Measurements from ENCODE around the gene PKHD1. TPM values are rescaled to one million over a fixed set of nuclear protein-coding genes. Genes with fewer than 3 reads are reported as not detected.

The PKHD1 gene
- total and polyA plus RNA-seq, 2 of the 8 experiments (the other 6 are each of a cell fraction or from before 2014, with no cell fraction given), result 0.06 to 0.09 TPM

DNA sequence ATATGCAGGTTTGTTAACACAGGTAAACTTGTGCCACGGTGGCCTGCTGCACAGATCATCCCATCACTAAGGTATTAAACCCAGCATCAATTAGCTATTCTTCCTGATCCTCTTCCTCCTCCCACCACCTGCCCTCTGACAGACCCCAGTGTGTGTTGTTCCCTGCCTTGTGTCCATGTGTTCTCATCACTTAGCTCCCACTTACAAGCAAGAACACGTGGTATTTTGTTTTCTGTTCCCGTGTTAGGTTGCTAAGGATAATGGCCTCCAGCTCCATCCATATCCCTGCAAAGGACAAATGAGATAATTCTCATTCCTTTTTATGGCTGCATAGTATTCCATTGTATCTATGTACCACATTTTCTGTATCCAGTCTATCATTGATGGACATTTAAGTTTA, 294.0 kb downstream of the PKHD1 start:
- ChIA-PET POLR2A (ENCODE audit: partially characterized antibody) (no interaction called here), CTCF (ENCODE audit: partially characterized antibody) (interaction anchor here (0.7 kb wide), 1 partner anchor 26 kb away, joined by 3 read pairs; no protein-coding TSS in a partner anchor)
- H3K9me3 ChIP-seq (ENCODE audit: insufficient read depth in 2 of 2, low read depth in 1 of 2, low read length in 1 of 2), result no peaks in the 10 kb centered on the region
- H4K20me1 ChIP-seq (replicated peaks in 1 of 2; ENCODE audit: control insufficient read depth in 1 of 2, insufficient read depth in 2 of 2, low read length in 2 of 2), result no peaks in the 10 kb centered on the region
- 93% methylated on average over 3 of the region's 3 CpGs; no CpG with 5 or more reads in 1 of the 2 experiments for WGBS, 2 experiments (ENCODE audit: extremely low coverage in 1 of 2, insufficient coverage in 1 of 2, insufficient read length in 1 of 2, insufficient replicate concordance in 2 of 2, low coverage in 1 of 2, low lambda C conversion rate in 2 of 2, missing lambda C conversion rate in 1 of 2)
- no peak overlapping the region for H3K23ac ChIP-seq (ENCODE audit: insufficient read length)
- no peak overlapping the region for H2BK15ac ChIP-seq (ENCODE audit: low read length)
- no peak overlapping the region for H3K4ac ChIP-seq (replicated peaks; ENCODE audit: insufficient read length, low read depth, low read length)
- no peak overlapping the region for H2AK5ac ChIP-seq (ENCODE audit: low read depth, low read length)
- no peak overlapping the region for H3K27ac ChIP-seq (ENCODE audit: low read depth, low read length)
- H3K18ac ChIP-seq (ENCODE audit: extremely low read depth, low read length), result no peak overlapping the region
- H3K9ac ChIP-seq (replicated peaks in 1 of 4; ENCODE audit: extremely low read depth in 1 of 4, low read depth in 3 of 4, low read length in 3 of 4), result no peak overlapping the region
- no peaks in the 10 kb centered on the region for H3K79me1 ChIP-seq (ENCODE audit: low read depth, low read length)
- H2BK5ac ChIP-seq (ENCODE audit: low read depth, low read length), result no peak overlapping the region
- H2AFZ ChIP-seq (ENCODE audit: low read length), result no peak overlapping the region
- no peaks in the 10 kb centered on the region for H3K79me2 ChIP-seq (ENCODE audit: control insufficient read depth in 1 of 2, insufficient read depth in 2 of 2, low read length in 2 of 2)
- H3K4me1 ChIP-seq (replicated peaks in 1 of 4; ENCODE audit: control insufficient read depth in 3 of 4, insufficient read depth in 4 of 4, low read length in 3 of 4), result no peaks in the 10 kb centered on the region
- H3K23me2 ChIP-seq (ENCODE audit: low read depth, low read length), result no peaks in the 10 kb centered on the region
- no peak overlapping the region for H2BK120ac ChIP-seq (replicated peaks; ENCODE audit: low read depth, low read length)
- no peak overlapping the region for H4K5ac ChIP-seq (ENCODE audit: insufficient read length, low read depth, low read length)
- no peak for DNase-seq (ENCODE audit: low read depth in 1 of 2, low spot score in 2 of 2)
- H2BK12ac ChIP-seq (ENCODE audit: low read depth, low read length), result no peak overlapping the region
- H2BK20ac ChIP-seq (ENCODE audit: low read length), result no peak overlapping the region
- no peaks in the 10 kb centered on the region for H3K27me3 ChIP-seq (replicated peaks in 1 of 4; ENCODE audit: control insufficient read depth in 3 of 4, extremely low read depth in 1 of 4, insufficient read depth in 3 of 4, low read length in 3 of 4)
- H4K91ac ChIP-seq (replicated peaks; ENCODE audit: insufficient read length, low read length), result no peak overlapping the region
- no peak overlapping the region for H4K8ac ChIP-seq (ENCODE audit: extremely low read depth, insufficient read depth, low read length)
- H3K36me3 ChIP-seq (ENCODE audit: control insufficient read depth in 2 of 4, insufficient read depth in 4 of 4, low read length in 3 of 4), result no peaks in the 10 kb centered on the region
- no peak overlapping the region for H3K4me3 ChIP-seq (ENCODE audit: extremely low read depth in 1 of 4, insufficient read depth in 2 of 4, low read depth in 3 of 4, low read length in 4 of 4)
- no peak overlapping the region for H3K14ac ChIP-seq (ENCODE audit: insufficient read length)
- no peak for FAIRE-seq
- no peak overlapping the region for H3K4me2 ChIP-seq (ENCODE audit: insufficient read depth in 1 of 2, low read depth in 2 of 2, low read length in 2 of 2)
- H3K56ac ChIP-seq (replicated peaks; ENCODE audit: insufficient read length, low read depth, low read length), result no peak overlapping the region
- TF ChIP-seq JUND (IDR thresholded peaks at IDR 0.05; ENCODE audit: low read length) (no peak), GABPA (IDR thresholded peaks at IDR 0.05; ENCODE audit: borderline replicate concordance, insufficient read depth, low read length) (no peak), EGR1 (IDR thresholded peaks at IDR 0.05; ENCODE audit: borderline replicate concordance, low read depth, low read length) (no peak), CBX5 (IDR thresholded peaks at IDR 0.05; ENCODE audit: low read depth, low read length) (no peak), EP300 (IDR thresholded peaks at IDR 0.05; ENCODE audit: borderline replicate concordance in 1 of 2, low read depth in 2 of 2, low read length in 2 of 2) (no peak), SP4 (IDR thresholded peaks at IDR 0.05; ENCODE audit: low read length) (no peak), CBX8 (IDR thresholded peaks at IDR 0.05; ENCODE audit: borderline replicate concordance, low read depth, low read length) (no peak), SIN3A (conservative IDR thresholded peaks at IDR 0.05 in 1 of 2, IDR thresholded peaks at IDR 0.05 in 1 of 2; ENCODE audit: low read depth in 1 of 2, low read length in 2 of 2) (no peak), TAF7 (optimal IDR thresholded peaks at IDR 0.05; ENCODE audit: borderline replicate concordance, low read depth, low read length) (no peak), MAFK (IDR thresholded peaks at IDR 0.05; ENCODE audit: low read depth, low read length) (no peak), BACH1 (IDR thresholded peaks at IDR 0.05; ENCODE audit: low read length) (no peak)
- TF ChIP-seq, protein P1, sequence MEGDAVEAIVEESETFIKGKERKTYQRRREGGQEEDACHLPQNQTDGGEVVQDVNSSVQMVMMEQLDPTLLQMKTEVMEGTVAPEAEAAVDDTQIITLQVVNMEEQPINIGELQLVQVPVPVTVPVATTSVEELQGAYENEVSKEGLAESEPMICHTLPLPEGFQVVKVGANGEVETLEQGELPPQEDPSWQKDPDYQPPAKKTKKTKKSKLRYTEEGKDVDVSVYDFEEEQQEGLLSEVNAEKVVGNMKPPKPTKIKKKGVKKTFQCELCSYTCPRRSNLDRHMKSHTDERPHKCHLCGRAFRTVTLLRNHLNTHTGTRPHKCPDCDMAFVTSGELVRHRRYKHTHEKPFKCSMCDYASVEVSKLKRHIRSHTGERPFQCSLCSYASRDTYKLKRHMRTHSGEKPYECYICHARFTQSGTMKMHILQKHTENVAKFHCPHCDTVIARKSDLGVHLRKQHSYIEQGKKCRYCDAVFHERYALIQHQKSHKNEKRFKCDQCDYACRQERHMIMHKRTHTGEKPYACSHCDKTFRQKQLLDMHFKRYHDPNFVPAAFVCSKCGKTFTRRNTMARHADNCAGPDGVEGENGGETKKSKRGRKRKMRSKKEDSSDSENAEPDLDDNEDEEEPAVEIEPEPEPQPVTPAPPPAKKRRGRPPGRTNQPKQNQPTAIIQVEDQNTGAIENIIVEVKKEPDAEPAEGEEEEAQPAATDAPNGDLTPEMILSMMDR (IDR thresholded peaks at IDR 0.05; ENCODE audit: control extremely low read depth in 1 of 3, insufficient read depth in 1 of 3, low read depth in 1 of 3, low read length in 3 of 3), result no peak

All from H1 (cell line).